Measurements from ENCODE around the gene WDR27. TPM values are rescaled to one million over a fixed set of nuclear protein-coding genes. Genes with fewer than 3 reads are reported as not detected.
A peak's percentile ranks its signal among the peaks of the same experiment; 100 is the strongest.

Gene WDR27
- total and polyA plus RNA-seq, 11 donors, result 2.2 to 12.3 (median 5.7) TPM

- DNase-seq (no peak), ATAC-seq (no peak)
- Histone ChIP-seq H3K36me3 (no peaks in the 10 kb centered on the region), H3K4me3 (no peak overlapping the region), H3K27ac (no peak overlapping the region), H3K9me3 (peaks cover 0 to under 1% (median 0%) of the 10 kb centered on the region in 12 donors), H3K4me1 (no peaks in the 10 kb centered on the region), H3K27me3 (no peaks in the 10 kb centered on the region)
- 91 to 94% (median 93%) methylated on average over 10 of the region's 10 CpGs for WGBS, 4 donors
- TF ChIP-seq POLR2A (IDR thresholded peaks at IDR 0.05) (no peak), CTCF (IDR thresholded peaks at IDR 0.05) (no peak)
- intact Hi-C loops (cut with DNase I), result no loop called here
These were observed 111.4 kb downstream of the WDR27 start for GRCh38 chr6:169590376-169590939.

GRCh38 chr6:169589699-169590257 lies 112.1 kb downstream of the WDR27 start:
- no peak for ATAC-seq
- Histone ChIP-seq H3K27ac (no peak overlapping the region), H3K4me1 (no peaks in the 10 kb centered on the region), H3K27me3 (no peaks in the 10 kb centered on the region), H3K4me3 (no peak overlapping the region), H3K9me3 (peaks cover 0 to 7% (median 0%) of the 10 kb centered on the region in 12 donors), H3K36me3 (no peaks in the 10 kb centered on the region)
- DNase-seq, result no peak
- intact Hi-C loops (cut with DNase I), result no loop called here
- TF ChIP-seq CTCF (IDR thresholded peaks at IDR 0.05), result no peak
- no peak for TF ChIP-seq POLR2A (IDR thresholded peaks at IDR 0.05)
- 73 to 79% (median 78%) methylated on average over 6 of the region's 6 CpGs for WGBS, 4 donors

- 50 to 63% (median 55%) methylated on average over 3 of the region's 3 CpGs for WGBS, 4 donors
- DNase-seq (no peak), ATAC-seq (peak in 1 of 4 donors; percentile 37)
- no peaks in the 10 kb centered on the region for H3K36me3 ChIP-seq
- no peak overlapping the region for H3K4me3 ChIP-seq
- TF ChIP-seq POLR2A (IDR thresholded peaks at IDR 0.05), result no peak
- TF ChIP-seq CTCF (IDR thresholded peaks at IDR 0.05), result no peak
- H3K9me3 ChIP-seq, result peaks cover 0 to 11% (median 0%) of the 10 kb centered on the region in 12 donors
- no peaks in the 10 kb centered on the region for H3K4me1 ChIP-seq
- intact Hi-C loops (cut with DNase I), result no loop called here
- H3K27me3 ChIP-seq, result no peaks in the 10 kb centered on the region
- H3K27ac ChIP-seq, result no peak overlapping the region
These were observed 112.5 kb downstream of the WDR27 start for GRCh38 chr6:169589293-169589692.

GRCh38 chr6:169587975-169588374 lies 113.9 kb downstream of the WDR27 start:
- H3K27ac ChIP-seq, result no peak overlapping the region
- no peak overlapping the region for H3K4me3 ChIP-seq
- no peaks in the 10 kb centered on the region for H3K4me1 ChIP-seq
- H3K9me3 ChIP-seq, result peaks cover 0 to 11% (median 0%) of the 10 kb centered on the region in 12 donors
- WGBS, 4 donors, result 95 to 98% (median 96%) methylated on average over 5 of the region's 5 CpGs
- ATAC-seq, result no peak
- H3K36me3 ChIP-seq, result no peaks in the 10 kb centered on the region
- no peak for TF ChIP-seq CTCF (IDR thresholded peaks at IDR 0.05)
- no peak for TF ChIP-seq POLR2A (IDR thresholded peaks at IDR 0.05)
- no peak for DNase-seq
- intact Hi-C loops (cut with DNase I), result no loop called here
- H3K27me3 ChIP-seq, result no peaks in the 10 kb centered on the region

Data from heart left ventricle (tissue), 16 donors.